HG02970 (cell line): ENCODE measurements around the gene ZSWIM2.
"Not testable (repeated sequence)": the region's sequence is repeated elsewhere in the genome, so short reads cannot be mapped to it uniquely, and the experiment has no call there.

Experiments used
- ATAC-seq: cut with Tn5 transposase; IDR thresholded peaks from one replicate; pipeline ENCODE4 v1.9.1; 2021; ENCODE audit warnings: mild to moderate bottlenecking, moderate library complexity, moderate number of reproducible peaks; ENCODE audit not compliant: unreplicated experiment, low FRiP score

ZSWIM2 gene, protein sequence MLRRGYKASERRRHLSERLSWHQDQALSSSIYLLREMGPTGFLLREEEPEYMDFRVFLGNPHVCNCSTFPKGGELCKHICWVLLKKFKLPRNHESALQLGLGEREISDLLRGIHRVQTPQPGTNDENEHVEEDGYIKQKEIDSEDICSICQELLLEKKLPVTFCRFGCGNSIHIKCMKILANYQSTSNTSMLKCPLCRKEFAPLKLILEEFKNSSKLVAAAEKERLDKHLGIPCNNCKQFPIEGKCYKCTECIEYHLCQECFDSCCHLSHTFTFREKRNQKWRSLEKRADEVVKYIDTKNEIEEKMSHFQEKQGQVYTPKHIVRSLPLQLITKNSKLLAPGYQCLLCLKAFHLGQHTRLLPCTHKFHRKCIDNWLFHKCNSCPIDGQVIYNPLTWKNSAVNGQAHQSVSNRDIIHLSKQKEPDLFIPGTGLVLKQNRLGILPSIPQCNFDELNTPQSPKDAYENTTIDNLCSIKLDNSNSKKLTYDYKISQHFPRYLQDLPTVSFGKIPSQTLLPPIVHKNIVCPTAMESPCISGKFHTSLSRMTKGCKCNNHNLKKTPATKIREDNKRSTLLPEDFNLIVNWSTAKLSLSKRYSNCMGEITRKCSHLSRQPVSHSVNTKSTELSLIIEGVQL

DNA sequence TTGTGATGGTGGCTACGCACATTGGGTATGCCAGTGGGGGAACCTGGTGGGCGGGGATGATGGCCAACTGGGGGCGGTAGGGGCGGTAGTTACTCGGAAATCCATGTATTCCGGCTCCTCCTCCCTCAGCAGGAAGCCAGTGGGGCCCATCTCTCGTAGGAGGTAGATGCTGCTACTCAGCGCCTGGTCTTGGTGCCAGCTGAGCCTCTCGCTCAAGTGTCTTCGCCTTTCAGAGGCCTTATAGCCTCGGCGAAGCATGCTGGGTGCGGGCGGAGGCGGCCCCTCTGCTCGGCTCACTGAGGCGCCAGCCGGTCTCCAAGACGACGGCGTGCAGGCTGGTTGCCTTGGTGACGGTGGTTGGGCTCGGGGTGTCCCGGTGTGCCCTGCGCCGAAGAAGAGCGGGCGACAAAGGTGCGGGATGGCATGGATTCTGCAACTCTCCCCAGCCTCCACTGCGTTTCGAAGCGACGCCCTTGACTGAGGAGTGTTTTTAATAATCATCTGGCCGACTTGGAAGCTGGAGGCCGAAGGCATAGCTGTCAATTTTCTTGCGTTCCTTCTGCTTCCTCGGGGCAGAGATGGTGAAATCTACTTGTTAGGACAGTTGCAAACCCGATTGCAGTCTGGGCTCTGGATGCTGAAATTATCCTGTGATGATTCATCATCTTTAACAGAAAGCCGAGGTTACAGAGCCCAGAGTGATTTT lies at the start of gene ZSWIM2:
Gene ZSWIM2 (minus strand): TSS at position 298 of the 706 bp plus-strand sequence. CDS start 40 bp downstream, at position 258.
- ATAC-seq: peak; percentile 70

DNA sequence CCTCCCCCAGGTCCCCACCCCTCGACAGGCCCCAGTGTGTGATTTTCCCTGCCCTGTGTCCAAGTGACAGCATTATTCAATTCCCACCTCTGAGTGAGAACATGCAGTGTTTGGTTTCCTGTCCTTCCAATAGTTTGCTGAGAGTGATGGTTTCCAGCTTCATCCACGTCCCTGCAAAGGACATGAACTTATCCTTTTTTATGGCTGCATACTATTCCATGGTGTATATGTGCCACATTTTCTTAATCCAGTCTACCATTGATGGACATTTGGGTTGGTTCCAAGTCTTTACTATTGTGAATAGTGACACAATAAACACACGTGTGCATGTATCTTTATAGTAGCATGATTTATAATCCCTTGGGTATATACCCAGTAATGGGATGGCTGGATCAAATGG lies 47.2 kb upstream of the ZSWIM2 start:
- ATAC-seq: not testable (repeated sequence)

DNA sequence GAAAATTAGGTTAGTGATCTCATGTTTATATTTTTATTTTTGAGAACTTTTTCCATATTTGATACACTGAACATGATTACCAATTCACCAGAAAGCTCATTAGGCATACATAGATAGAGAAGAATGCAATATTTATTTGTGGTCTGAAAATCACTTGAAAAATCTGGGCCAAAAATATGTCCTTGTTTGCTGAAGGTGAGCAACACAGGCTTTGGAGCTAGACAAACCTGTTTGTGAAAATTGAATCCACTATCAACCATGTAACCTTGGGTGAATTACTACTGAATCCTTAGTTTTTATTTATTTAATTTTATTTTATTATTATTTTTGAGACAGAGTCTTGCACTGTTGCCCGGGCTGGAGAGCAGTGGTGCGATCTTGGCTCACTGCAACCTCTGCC lies 46.5 kb upstream of the ZSWIM2 start:
- no peak for ATAC-seq

DNA sequence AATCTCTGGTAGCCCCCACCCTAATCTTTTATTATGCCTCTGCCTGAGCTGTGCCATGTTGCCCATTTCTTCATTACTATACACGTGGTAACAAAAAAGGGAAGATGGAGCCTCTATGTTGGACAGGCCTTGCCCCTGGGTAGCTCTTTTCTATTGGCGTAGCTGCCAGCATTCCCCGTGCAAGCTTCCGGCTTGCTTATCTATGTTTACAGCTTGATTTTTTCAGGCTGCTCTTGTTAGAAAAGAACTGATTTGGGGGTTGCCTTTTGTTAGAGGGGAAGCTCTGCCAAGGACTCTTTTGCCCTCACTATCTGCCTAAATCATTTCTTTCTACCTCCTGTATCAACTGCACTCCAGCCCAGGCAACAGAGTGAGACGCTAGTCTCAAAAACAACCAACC lies 45.5 kb upstream of the ZSWIM2 start:
- ATAC-seq: no peak

DNA sequence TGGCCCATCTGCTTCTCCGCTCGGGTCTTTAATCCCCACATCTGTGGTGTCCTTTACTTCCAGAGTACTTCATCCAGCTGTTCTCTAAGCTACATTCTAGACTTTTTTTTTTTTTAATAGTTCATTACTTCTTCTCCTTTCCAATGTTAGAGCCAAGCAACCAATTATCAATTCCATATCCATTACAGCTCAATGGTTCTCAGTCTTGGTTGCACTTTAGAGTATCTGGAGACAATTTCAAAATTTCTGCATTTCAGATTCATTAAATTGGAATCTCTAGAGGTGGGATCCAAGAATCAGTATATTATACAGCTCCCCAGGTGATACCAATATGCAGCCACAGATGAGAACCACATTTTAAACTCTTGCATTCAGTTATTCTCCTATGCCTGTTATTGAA lies 43.9 kb upstream of the ZSWIM2 start:
- ATAC-seq: no peak

DNA sequence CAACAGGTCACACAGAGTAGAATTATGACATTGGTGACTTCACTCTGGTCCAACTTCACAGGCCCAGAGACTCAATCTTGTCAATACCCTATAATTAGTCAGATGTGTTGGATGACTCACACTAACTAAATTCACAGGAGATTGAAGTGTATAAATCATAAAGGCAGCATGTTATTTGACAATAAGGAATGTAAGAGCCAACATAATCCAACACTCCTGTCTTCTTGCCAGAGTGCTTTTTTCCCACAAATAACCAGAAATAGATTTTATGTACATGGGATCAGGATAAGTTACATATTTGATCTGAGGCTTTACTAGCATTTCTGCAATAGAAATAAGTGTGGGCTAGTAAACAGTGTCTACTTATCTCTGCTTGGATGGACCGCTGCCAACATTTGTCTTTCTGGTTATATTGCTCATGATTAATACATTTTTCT lies 42.2 kb upstream of the ZSWIM2 start:
- ATAC-seq: no peak

DNA sequence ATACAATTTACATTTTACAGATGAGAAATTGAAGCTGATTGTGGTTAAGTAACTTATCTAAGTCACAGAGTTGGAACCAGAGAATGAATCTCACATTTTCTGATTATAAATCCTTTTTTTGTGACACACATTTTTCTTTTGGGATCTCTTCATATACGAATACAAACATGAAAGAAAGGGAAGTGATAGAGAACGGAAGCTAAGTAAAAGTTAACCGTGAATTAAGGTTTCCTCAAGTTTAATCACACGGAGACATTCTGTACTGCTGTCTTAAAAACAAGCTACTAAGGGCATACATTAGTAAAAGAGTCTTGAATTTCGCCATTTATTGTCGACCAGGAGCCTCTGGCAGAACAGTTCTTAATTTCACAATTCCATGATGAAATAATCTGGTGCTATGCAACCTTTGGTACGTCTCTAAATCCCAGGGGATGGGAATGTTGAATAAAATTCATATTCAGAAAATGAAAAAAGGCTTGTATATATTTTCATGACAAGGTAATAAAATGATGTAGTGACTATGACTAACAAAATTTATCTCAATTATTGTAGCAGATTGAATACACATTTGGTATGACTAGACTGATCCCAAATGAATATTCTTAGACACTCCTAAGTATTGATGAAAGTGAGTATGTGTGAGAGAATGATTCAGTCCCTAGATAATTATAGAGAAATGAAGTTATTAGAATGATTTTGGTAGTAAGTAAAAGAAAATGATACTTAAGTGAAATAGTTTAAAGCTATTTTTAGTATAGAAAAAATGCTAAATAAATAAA lies 40.3 kb upstream of the ZSWIM2 start:
- no peak for ATAC-seq

DNA sequence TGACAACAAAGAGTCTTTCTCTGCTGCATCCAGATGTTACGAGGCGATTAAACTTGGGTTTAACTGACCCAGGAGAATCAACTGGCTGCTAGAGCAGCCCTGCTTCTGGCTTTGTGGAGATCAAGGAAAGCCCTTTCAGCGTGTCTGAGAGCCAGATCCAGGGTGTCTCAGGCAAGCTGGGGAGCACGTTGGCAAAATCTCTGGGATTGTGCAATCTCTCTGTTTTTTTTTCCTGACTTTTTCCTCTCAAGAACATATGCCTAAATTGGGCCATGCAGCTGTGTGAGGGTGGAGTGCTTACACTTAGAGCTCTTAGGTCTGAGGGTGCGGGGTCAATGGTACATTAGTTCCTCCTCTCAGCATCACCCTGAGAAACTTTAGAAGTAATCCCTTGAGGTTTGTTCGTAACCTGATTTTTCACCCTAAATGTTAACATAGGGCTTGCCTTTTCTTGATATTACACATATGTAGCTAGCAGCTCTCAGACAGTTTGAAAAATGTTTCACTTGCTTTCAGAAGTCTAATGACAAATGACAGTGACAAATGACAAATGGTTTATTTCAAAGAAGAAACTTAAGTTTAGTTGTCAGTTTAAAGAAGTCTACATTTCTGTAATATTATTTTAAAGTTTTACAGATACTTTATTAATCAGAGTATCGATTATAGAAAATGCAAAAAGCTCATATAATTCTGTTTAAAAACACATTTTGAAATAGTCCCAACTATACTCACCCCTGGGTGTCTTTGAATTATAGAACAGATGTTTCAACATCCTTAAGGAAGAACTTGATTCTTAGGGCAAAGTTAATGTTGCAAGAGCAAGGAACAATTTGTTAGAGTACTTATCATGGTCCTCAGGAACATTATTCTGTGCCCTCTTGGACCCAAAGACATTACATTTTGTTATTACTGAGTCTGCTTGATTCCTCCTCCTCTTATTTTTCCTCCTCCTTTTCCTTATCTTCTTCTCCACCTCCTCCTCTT lies 38.4 kb upstream of the ZSWIM2 start:
- no peak for ATAC-seq

DNA sequence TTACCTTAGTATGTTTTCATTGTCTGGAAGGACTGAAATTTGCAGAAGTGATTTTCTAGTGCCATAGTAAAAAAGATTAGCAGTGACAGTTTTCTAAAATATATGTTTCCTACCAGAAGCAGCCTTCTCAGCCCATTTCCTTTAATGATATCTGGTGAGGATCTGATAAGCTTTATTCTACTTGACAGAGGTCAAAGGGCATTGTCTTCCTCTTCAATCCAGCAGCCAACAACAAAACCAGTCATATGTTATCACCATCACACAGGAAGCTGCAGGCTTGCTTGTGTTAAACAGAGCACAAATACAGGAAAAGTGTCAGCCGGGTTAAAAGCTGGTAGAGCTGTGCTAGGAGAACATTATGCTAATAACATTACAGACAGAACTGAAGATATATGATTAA lies 35.6 kb upstream of the ZSWIM2 start:
- no peak for ATAC-seq

DNA sequence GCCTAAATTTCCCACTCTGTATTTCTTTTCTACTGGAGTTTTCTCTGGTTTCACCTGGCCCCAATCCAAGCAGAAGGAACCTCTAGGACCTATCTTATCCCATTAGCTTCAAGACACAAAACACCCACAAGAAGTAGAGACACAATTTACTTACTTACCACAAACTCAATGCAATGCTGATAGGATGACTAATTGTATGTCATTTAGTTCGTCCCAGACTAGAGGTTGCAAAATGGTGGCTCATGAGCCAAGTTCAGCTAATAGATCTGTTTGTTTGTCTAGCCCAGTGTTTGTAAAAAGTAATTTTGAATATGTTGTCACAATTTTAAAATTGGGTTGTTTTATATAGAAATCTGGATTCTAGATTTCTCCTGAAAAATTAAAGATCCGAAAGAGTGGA lies 34.7 kb upstream of the ZSWIM2 start:
- no peak for ATAC-seq

DNA sequence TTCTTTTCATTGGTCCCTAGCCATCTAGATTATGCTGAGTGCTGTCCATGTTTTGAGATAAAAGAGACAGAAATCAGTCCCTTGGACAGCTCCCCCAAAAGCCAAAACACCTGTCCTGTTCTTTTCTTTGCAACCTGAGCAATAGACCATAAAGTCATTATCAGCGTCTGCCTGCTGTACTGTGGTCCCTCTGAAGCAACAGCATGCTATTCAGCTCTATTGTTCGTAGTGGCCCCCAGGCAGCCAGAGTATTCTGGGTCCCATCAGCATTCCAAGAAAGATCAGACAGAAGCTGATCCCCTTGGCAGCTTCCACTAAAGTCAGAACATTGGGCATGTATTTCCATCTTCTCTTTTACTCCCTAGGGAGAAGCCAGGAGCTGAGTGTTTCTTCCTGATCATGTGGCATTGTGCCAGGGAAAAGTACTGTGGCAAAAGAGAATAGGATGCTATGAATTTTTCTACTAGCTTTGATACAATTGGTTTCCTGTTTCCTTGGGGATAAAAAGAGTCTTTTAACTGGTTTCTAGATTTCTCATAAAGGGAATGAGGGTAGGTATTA lies 33.6 kb upstream of the ZSWIM2 start:
- no peak for ATAC-seq

DNA sequence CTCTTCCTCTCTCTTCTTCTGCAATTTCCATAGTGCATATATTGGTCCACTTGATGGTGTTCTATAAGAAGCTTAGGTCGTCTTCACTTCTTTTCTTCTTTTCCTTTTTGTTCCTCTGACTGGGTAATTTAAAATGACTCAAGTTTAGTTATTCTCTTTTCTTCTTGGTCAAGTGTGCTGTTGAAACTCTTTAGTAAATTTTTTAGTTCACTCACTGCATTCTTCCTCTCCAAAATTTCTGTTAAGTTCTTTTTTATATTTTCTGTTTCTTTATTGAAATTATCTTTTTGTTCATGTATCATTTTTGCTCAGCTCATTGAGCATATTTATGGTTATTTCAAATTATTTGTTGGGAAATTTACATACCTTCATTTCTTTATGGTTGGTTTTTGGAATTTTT lies 32.7 kb upstream of the ZSWIM2 start:
- no peak for ATAC-seq

DNA sequence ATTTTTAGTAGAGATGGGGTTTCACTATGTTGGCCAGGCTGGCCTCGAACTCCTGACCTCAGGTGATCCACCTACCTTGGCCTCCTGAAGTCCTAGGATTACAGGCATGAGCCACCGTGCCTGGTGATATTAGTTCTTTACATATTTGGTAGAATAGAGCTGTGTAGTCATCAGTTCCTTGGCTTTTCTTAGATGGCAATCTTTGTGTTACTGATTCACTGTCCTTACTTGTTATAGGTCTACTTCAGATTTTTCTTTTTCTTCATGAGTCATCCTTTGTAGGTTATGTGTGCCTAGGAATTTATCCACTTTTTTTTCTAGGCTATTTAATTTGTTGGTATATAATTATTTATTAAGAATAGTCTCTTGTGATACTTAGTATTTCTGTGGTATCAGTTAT lies 30.3 kb upstream of the ZSWIM2 start:
- no peak for ATAC-seq

DNA sequence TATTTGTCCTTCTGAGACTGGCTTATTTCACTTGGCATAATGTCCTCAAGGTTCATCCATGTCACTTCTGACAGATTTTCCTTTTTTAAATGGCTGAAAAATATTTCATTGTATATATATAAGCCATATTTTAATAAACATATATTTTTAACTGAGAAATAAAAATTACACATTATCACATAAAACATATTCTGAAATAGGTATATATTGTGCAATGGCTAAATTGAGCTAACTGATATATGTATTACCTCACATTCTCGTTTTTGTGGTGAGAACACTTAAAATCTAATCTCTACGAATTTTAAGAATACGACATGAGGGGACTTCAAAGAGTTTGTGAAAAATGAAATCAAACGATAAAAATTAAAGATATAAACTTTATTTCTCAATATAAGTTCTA lies 25.7 kb upstream of the ZSWIM2 start:
- no peak for ATAC-seq

DNA sequence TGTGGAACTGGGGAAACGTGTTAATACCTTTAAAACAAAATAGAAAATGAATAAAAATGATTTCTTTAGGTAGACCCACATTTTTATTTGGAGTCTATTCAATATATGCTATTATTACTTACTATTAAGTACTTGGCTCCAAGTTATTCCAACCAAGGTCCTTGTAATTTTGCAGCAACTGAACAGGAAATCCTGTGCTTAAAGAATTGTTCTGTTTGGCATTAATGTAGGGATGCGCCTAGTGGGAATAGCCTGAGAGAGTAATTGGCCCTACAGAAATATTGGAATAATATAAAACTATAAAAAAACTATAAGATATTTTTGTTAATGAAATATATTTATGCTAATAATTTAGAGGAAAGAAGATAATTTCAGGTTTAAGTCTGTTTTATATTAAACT lies 22.9 kb upstream of the ZSWIM2 start:
- ATAC-seq: no peak

DNA sequence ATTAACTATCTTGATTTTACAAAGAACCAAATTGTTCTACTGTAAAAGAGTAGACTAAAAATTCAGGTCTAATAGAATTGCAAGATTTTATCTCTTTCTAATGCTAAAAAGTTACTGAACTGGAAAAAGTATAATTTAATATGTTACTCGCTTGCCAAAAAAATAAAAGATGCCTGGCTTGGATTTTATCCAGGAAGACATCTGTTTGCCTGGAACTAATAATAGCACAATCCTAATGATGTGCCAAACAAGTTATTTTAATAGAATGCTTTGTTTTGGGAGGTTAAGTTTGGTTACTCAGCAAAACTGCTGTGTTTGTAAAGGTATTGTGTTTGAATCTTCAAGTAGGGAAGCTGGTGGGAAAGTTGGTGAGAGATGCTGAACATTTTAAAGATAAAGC lies 19.4 kb upstream of the ZSWIM2 start:
- ATAC-seq: no peak

DNA sequence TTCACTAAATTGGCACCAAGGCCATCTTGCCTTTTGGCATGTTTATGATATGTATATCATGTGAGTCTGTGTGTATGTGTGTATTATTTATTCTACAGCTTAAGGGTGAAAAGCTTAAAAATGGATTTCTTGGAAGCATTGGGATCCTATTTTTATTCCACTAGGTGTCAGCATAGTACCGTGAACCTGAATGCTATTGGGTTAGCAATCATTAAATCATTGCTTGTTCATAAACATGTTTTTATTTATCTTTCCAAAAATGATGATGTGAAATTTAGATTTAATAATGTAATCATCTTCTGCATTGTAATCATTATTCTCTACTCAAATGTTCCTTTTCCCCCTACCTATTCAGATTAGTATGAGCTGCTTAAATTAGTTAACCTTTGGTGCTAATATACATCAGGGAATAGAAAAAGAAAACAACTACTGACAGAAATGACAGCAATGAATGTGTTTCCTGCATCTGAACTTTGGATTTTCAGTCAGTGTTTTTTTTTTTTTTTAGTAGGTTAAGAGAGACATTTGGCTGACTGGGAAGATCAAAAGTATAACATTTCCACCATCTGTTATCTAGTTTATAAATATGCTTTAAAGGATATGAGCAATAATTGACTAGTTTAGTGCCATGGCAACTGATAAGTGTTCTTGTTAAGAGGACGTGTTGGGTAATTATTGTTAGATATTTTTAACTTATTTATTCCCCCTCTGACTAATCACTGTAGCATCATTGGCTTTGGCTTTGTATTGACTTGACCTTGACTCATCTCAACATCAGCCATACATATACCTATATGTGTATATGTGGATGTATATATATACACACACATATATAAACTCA lies 14.1 kb upstream of the ZSWIM2 start:
- ATAC-seq: peak; percentile 74

DNA sequence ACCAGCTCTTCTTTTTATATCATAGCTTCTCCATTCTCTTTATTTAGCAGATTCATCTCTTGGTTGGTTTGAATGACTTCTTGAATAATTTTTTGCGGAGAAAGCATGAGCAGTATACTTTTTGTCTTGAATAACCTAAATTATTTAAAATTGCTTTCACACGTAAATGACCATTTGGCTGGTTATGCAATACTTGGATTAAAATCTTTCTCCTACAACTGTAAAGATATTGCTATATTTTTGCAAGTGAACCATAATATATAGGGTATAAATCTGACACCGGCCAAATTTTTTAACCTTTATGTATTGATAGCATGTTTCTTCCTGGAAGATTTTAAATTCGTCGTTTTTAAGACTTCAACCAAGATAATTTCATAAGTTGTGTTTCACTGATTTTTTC lies 6.2 kb upstream of the ZSWIM2 start:
- ATAC-seq: no peak
